GM23338 (cell line): Measurements from ENCODE around the gene RASIP1. TPM values are rescaled to one million over a fixed set of nuclear protein-coding genes. Genes with fewer than 3 reads are reported as not detected.

Experiments
- ATAC-seq: fragments of 200-7000 bp; cut with Tn5 transposase; 3 replicates; pipeline ENCODE4 v1.9.1; 2020
- DNase-seq: peaks from one replicate; pipeline ENCODE4 v3.0.0-alpha.2; 2015; ENCODE audit warnings: low spot score
- H2AFZ ChIP-seq: fragments of 200-600 bp; sonication (generic); 2 replicates; pipeline ENCODE4 v1.8.0; 2016; ENCODE audit warnings: antibody characterized with exemption, mild to moderate bottlenecking, moderate library complexity
- H3F3A ChIP-seq: fragments of 200-600 bp; sonication (generic); replicated peaks from 2 replicates; pipeline ENCODE4 v1.8.0; 2017; ENCODE audit warnings: antibody characterized with exemption, mixed run types, low read depth
- H3K27ac ChIP-seq: fragments of 200-600 bp; sonication (generic); 2 replicates; pipeline ENCODE4 v1.6.1; 2016; ENCODE audit warnings: low read depth
- H3K27me3 ChIP-seq: fragments of 200-600 bp; sonication (generic); 2 replicates; pipeline ENCODE4 v1.8.0; 2016; ENCODE audit warnings: mild to moderate bottlenecking, mixed run types, moderate library complexity; ENCODE audit not compliant: insufficient read depth
- H3K36me3 ChIP-seq: fragments of 200-600 bp; sonication (generic); 2 replicates; pipeline ENCODE4 v1.8.0; 2016; ENCODE audit warnings: mild to moderate bottlenecking; ENCODE audit not compliant: insufficient read depth
- H3K4me1 ChIP-seq: fragments of 200-600 bp; sonication (generic); 2 replicates; pipeline ENCODE4 v1.8.0; 2016; ENCODE audit warnings: mild to moderate bottlenecking, moderate library complexity; ENCODE audit not compliant: insufficient read depth
- H3K4me2 ChIP-seq: fragments of 200-600 bp; sonication (generic); 2 replicates; pipeline ENCODE4 v1.7.1; 2017; ENCODE audit warnings: mixed run types
- H3K4me3 ChIP-seq: fragments of 200-600 bp; sonication (generic); 2 replicates; pipeline ENCODE4 v1.6.1; 2016; ENCODE audit warnings: mixed run types
- H3K79me2 ChIP-seq: fragments of 200-600 bp; sonication (generic); replicated peaks from 2 replicates; pipeline ENCODE4 v1.8.0; 2017; ENCODE audit warnings: mild to moderate bottlenecking; ENCODE audit not compliant: insufficient read depth
- H3K9me2 ChIP-seq: fragments of 200-600 bp; sonication (generic); 2 replicates; pipeline ENCODE4 v1.8.0; 2017; ENCODE audit not compliant: insufficient read depth
- H4K20me1 ChIP-seq: fragments of 200-600 bp; sonication (generic); replicated peaks from 2 replicates; pipeline ENCODE4 v1.8.0; 2017; ENCODE audit warnings: mild to moderate bottlenecking; ENCODE audit not compliant: insufficient read depth
- H3K27ac Mint-ChIP-seq: 2 replicates; pipeline ENCODE4 v1.8.0; 2020; ENCODE audit warnings: inconsistent platforms, mild to moderate bottlenecking, moderate library complexity, mixed read lengths
- H3K27me3 Mint-ChIP-seq: 3 replicates; pipeline ENCODE4 v1.8.0; 2022; ENCODE audit warnings: low read depth, mild to moderate bottlenecking, moderate library complexity, mixed read lengths, inconsistent platforms; ENCODE audit not compliant: insufficient read depth, poor library complexity
- H3K36me3 Mint-ChIP-seq: 3 replicates; pipeline ENCODE4 v1.8.0; 2021; ENCODE audit warnings: low read depth, mild to moderate bottlenecking, inconsistent platforms, moderate library complexity, mixed read lengths
- H3K4me1 Mint-ChIP-seq: 3 replicates; pipeline ENCODE4 v1.8.0; 2020; ENCODE audit warnings: mild to moderate bottlenecking, inconsistent platforms, mixed read lengths
- H3K4me3 Mint-ChIP-seq: 3 replicates; pipeline ENCODE4 v1.8.0; 2021; ENCODE audit warnings: moderate library complexity, mild to moderate bottlenecking, inconsistent platforms, mixed read lengths
- H3K9me3 Mint-ChIP-seq: 3 replicates; pipeline ENCODE4 v1.8.0; 2020; ENCODE audit warnings: moderate library complexity, mild to moderate bottlenecking, inconsistent platforms, mixed read lengths
- CREB1 ChIP-seq: fragments of 250-450 bp; sonication (Bioruptor Pico); IDR thresholded peaks from 2 replicates; pipeline ENCODE4 v1.5.0; 2020; ENCODE audit warnings: low read depth, mild to moderate bottlenecking, moderate library complexity
- ETS1 ChIP-seq: IDR thresholded peaks from 2 replicates; pipeline ENCODE4 v1.6.1; 2016; ENCODE audit warnings: antibody characterized with exemption
- EZH2 ChIP-seq: fragments of 200-600 bp; sonication (generic); IDR thresholded peaks from one replicate; pipeline ENCODE4 v1.8.0; 2017; ENCODE audit warnings: antibody characterized with exemption, mild to moderate bottlenecking, low read depth; ENCODE audit not compliant: unreplicated experiment
- EZH2phosphoT487 ChIP-seq: fragments of 200-600 bp; sonication (generic); IDR thresholded peaks from one replicate; pipeline ENCODE4 v1.8.1; 2018; ENCODE audit warnings: antibody characterized with exemption; ENCODE audit not compliant: unreplicated experiment
- JUNB ChIP-seq: IDR thresholded peaks from one replicate; pipeline ENCODE4 v1.6.1; 2016; ENCODE audit warnings: antibody characterized with exemption; ENCODE audit not compliant: unreplicated experiment
- NANOG ChIP-seq: IDR thresholded peaks from 2 replicates; pipeline ENCODE4 v1.6.1; 2016; ENCODE audit warnings: antibody characterized with exemption, borderline replicate concordance
- POLR2AphosphoS5 ChIP-seq: IDR thresholded peaks from 2 replicates; pipeline ENCODE4 v1.6.1; 2016; ENCODE audit warnings: antibody characterized with exemption, low read depth
- STAT1 ChIP-seq: IDR thresholded peaks from one replicate; pipeline ENCODE4 v1.6.1; 2016; ENCODE audit warnings: antibody characterized with exemption; ENCODE audit not compliant: unreplicated experiment
- ZNF114 ChIP-seq: fragments of 250-450 bp; sonication (Bioruptor Pico); IDR thresholded peaks from 2 replicates; pipeline ENCODE4 v1.5.0; 2020; ENCODE audit warnings: mild to moderate bottlenecking, moderate library complexity
- ZNF331 ChIP-seq: fragments of 250-450 bp; sonication (Bioruptor Pico); IDR thresholded peaks from 2 replicates; pipeline ENCODE4 v1.5.0; 2020; ENCODE audit warnings: low read depth, mild to moderate bottlenecking, moderate library complexity
- ZNF462 ChIP-seq: fragments of 250-450 bp; sonication (Bioruptor Pico); IDR thresholded peaks from 2 replicates; pipeline ENCODE4 v1.5.0; 2020; ENCODE audit warnings: mild to moderate bottlenecking, moderate library complexity
- polyA plus RNA-seq: library from polyadenylated mRNA; unstranded; fragments of >200 nt; fragmentation: Nextera tagmentation; extraction: Ambion mirVana; gene quantifications from 2 replicates; pipeline ENCODE4 v1.2.1, GENCODE V29; 2016
- total RNA-seq: library from RNA; depleted of rRNA; stranded (reverse); fragments of >200 nt; shearing (Covaris generic); gene quantifications from 2 replicates; pipeline ENCODE4 v1.2.3, GENCODE V29; 2014

RASIP1 gene
- total and polyA plus RNA-seq, 2 experiments from 2014 or later = 9.2 to 14.8 TPM

- H3K4me1 Mint-ChIP-seq = peaks cover 4% of the 10 kb centered on the region
- Histone ChIP-seq H3K4me3 (no peak overlapping the region), H3F3A (no peaks in the 10 kb centered on the region), H3K9me2 (no peaks in the 10 kb centered on the region), H3K27me3 (no peaks in the 10 kb centered on the region), H2AFZ (no peak overlapping the region), H3K79me2 (no peaks in the 10 kb centered on the region), H4K20me1 (no peaks in the 10 kb centered on the region), H3K27ac (no peak overlapping the region), H3K36me3 (no peaks in the 10 kb centered on the region), H3K4me1 (peaks cover 2% of the 10 kb centered on the region; the same call in 1 of the 2 replicates), H3K4me2 (no peak overlapping the region)
- H3K27me3 Mint-ChIP-seq = peaks cover 9% of the 10 kb centered on the region
- H3K27ac Mint-ChIP-seq = no peak overlapping the region
- DNase-seq = no peak
- no peak overlapping the region for H3K4me3 Mint-ChIP-seq
- TF ChIP-seq CREB1 (no peak), ZNF114 (CRISPR knock-in tag) (no peak), EZH2 (no peak), EZH2phosphoT487 (no peak), POLR2AphosphoS5 (no peak), ZNF462 (CRISPR knock-in tag) (no peak), ETS1 (no peak), ZNF331 (no peak), JUNB (no peak), STAT1 (no peak), NANOG (no peak)
- H3K36me3 Mint-ChIP-seq = peaks cover 39% of the 10 kb centered on the region
- H3K9me3 Mint-ChIP-seq = peaks cover 11% of the 10 kb centered on the region
- ATAC-seq = no peak
These were observed 37.1 kb downstream of the RASIP1 start for GRCh38 chr19:48703316-48703715.
